GM23338 (cell line): ENCODE results near the gene PRTFDC1.

Experiments
- CREB1 ChIP-seq: fragments of 250-450 bp; sonication (Bioruptor Pico); IDR thresholded peaks from 2 replicates; pipeline ENCODE4 v1.5.0; 2020; ENCODE audit warnings: low read depth, mild to moderate bottlenecking, moderate library complexity
- JUNB ChIP-seq: IDR thresholded peaks from one replicate; pipeline ENCODE4 v1.6.1; 2016; ENCODE audit warnings: antibody characterized with exemption; ENCODE audit not compliant: unreplicated experiment
- POLR2AphosphoS5 ChIP-seq: IDR thresholded peaks from 2 replicates; pipeline ENCODE4 v1.6.1; 2016; ENCODE audit warnings: antibody characterized with exemption, low read depth
- TF ChIP-seq, protein P1 (sequence below), 2 experiments: fragments of 200-600 bp in 1 of 2; sonication (generic) in 1 of 2; conservative IDR thresholded peaks; 2 replicates each; pipeline versions ENCODE4 v1.5.1 to v1.6.1; 2016 to 2017; ENCODE audit warnings: antibody characterized with exemption in 2 of 2, low read depth in 2 of 2, mild to moderate bottlenecking in 2 of 2, moderate library complexity in 1 of 2
- TF ChIP-seq, protein P2 (sequence below): IDR thresholded peaks from one replicate; pipeline ENCODE4 v1.6.1; 2018; ENCODE audit warnings: antibody characterized with exemption; ENCODE audit not compliant: unreplicated experiment

DNA sequence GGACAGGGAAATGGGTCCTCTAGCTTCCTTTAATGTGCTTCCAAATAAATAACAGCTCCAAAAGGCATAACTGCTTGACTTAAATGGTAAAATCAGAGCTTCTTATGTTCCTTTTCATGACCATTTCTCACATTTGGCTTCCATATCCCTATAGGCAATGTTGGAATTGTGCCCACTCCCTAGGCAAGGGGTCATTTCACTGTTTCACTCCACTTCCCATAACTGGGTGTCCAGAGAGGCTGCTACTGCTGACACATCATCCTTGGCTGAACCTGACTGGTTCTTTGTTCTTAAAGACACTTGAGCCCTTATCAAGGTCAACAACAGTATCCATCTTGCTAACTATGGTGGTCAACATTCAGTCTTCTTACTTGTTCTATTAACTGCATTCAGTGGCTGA lies 37.1 kb downstream of the PRTFDC1 start:
- TF ChIP-seq POLR2AphosphoS5 (no peak), CREB1 (CRISPR knock-in tag) (no peak), JUNB (no peak)
- TF ChIP-seq, protein P1, sequence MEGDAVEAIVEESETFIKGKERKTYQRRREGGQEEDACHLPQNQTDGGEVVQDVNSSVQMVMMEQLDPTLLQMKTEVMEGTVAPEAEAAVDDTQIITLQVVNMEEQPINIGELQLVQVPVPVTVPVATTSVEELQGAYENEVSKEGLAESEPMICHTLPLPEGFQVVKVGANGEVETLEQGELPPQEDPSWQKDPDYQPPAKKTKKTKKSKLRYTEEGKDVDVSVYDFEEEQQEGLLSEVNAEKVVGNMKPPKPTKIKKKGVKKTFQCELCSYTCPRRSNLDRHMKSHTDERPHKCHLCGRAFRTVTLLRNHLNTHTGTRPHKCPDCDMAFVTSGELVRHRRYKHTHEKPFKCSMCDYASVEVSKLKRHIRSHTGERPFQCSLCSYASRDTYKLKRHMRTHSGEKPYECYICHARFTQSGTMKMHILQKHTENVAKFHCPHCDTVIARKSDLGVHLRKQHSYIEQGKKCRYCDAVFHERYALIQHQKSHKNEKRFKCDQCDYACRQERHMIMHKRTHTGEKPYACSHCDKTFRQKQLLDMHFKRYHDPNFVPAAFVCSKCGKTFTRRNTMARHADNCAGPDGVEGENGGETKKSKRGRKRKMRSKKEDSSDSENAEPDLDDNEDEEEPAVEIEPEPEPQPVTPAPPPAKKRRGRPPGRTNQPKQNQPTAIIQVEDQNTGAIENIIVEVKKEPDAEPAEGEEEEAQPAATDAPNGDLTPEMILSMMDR (conservative IDR thresholded peaks at IDR 0.05; ENCODE audit: low read depth in 2 of 2), result no peak
- TF ChIP-seq, protein P2, sequence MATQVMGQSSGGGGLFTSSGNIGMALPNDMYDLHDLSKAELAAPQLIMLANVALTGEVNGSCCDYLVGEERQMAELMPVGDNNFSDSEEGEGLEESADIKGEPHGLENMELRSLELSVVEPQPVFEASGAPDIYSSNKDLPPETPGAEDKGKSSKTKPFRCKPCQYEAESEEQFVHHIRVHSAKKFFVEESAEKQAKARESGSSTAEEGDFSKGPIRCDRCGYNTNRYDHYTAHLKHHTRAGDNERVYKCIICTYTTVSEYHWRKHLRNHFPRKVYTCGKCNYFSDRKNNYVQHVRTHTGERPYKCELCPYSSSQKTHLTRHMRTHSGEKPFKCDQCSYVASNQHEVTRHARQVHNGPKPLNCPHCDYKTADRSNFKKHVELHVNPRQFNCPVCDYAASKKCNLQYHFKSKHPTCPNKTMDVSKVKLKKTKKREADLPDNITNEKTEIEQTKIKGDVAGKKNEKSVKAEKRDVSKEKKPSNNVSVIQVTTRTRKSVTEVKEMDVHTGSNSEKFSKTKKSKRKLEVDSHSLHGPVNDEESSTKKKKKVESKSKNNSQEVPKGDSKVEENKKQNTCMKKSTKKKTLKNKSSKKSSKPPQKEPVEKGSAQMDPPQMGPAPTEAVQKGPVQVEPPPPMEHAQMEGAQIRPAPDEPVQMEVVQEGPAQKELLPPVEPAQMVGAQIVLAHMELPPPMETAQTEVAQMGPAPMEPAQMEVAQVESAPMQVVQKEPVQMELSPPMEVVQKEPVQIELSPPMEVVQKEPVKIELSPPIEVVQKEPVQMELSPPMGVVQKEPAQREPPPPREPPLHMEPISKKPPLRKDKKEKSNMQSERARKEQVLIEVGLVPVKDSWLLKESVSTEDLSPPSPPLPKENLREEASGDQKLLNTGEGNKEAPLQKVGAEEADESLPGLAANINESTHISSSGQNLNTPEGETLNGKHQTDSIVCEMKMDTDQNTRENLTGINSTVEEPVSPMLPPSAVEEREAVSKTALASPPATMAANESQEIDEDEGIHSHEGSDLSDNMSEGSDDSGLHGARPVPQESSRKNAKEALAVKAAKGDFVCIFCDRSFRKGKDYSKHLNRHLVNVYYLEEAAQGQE, result no peak
